SH-SY5Y (cell line): ENCODE data around the gene TRPC6.

Source experiments
- GATA2 ChIP-seq: IDR thresholded peaks from 2 replicates; pipeline ENCODE4 v1.6.1; 2011; ENCODE audit warnings: mild to moderate bottlenecking, low read depth, low read length
- GATA3 ChIP-seq: IDR thresholded peaks from 2 replicates; pipeline ENCODE4 v1.6.1; 2011; ENCODE audit warnings: low read depth, mild to moderate bottlenecking, low read length, moderate library complexity

DNA sequence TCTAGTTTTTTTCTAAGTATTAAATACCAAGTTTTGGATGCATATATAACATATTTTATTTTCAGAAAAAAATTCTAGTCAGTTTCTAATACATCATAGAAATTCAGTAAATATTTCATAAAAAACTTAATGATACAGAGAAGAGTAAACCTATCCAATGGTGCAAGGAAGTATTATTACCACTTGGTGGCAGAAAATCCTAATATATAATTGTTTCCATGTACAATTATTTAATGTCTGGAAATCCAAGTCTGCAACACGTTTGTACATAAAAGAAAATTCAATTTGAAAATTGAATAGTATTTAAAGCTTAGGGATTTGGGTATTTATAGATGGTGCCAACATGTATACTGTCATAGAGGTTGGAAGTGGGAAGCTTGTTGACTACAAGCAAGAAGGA is 127.0 kb downstream of the TRPC6 start:
- TF ChIP-seq GATA2: no peak
- TF ChIP-seq GATA3: no peak
